Endothelial cell of umbilical vein (primary cell): Measurements from ENCODE around the gene TMEM208. TPM values are rescaled to one million over a fixed set of nuclear protein-coding genes. Genes with fewer than 3 reads are reported as not detected.

Experiments used
- BruUV-seq: library from RNA; stranded (reverse); fragments of 400-500 nt; replicated peaks from 2 replicates; lab custom pipeline; 2021; lab: Mats Ljungman, UMichigan
- CTCF ChIA-PET: fragments of 300-600, 350-600 bp; sonication (Branson Sonifier 250); formaldehyde crosslinking; loops from one replicate; lab custom pipeline; 2021; ENCODE audit warnings: antibody characterized with exemption, inconsistent platforms; lab: Charles Lee
- POLR2A ChIA-PET: fragments of 300-600, 350-600 bp; sonication (Branson Sonifier 250); formaldehyde crosslinking; loops from one replicate; lab custom pipeline; 2021; ENCODE audit warnings: antibody characterized with exemption, inconsistent platforms; lab: Charles Lee
- DNase-seq: peaks from one replicate; pipeline ENCODE4 v3.0.0-alpha.2; 2011; ENCODE audit warnings: low read depth, low spot score
- FAIRE-seq: peaks from 2 replicates; lab custom pipeline; 2011; peaks lifted over from hg19 to GRCh38; lab: Jason Lieb, UNC
- H2AFZ ChIP-seq: 2 replicates; pipeline ENCODE4 v1.6.0; 2012; ENCODE audit warnings: low read depth, low read length, control low read depth, inconsistent platforms
- H3K27ac ChIP-seq: 2 replicates; pipeline ENCODE4 v1.5.1; 2011; ENCODE audit warnings: low read depth, mild to moderate bottlenecking, control low read depth, low read length, moderate library complexity; ENCODE audit not compliant: insufficient read depth
- H3K27me3 ChIP-seq, 2 experiments: 2 replicates each; pipeline versions ENCODE4 v1.6.0 to v1.6.1; 2011; ENCODE audit warnings: low read length in 2 of 2, mixed read lengths in 1 of 2; ENCODE audit not compliant: control insufficient read depth in 2 of 2, insufficient read depth in 2 of 2
- H3K36me3 ChIP-seq, 2 experiments: 2 replicates in 1 of 2; 3 replicates in 1 of 2; pipeline ENCODE4 v1.5.1; 2011; ENCODE audit warnings: low read length in 2 of 2, mild to moderate bottlenecking in 1 of 2, moderate library complexity in 1 of 2; ENCODE audit not compliant: control insufficient read depth in 2 of 2, insufficient read depth in 2 of 2; ENCODE audit errors: extremely low read depth in 1 of 2
- H3K4me1 ChIP-seq: 3 replicates; pipeline ENCODE4 v1.5.1; 2011; ENCODE audit warnings: mild to moderate bottlenecking, low read length; ENCODE audit not compliant: control insufficient read depth, insufficient read depth; ENCODE audit errors: extremely low read depth
- H3K4me2 ChIP-seq: 2 replicates; pipeline ENCODE4 v1.6.1; 2011; ENCODE audit warnings: low read length, control low read depth, mixed read lengths; ENCODE audit not compliant: insufficient read depth
- H3K4me3 ChIP-seq, 3 experiments: fragments of 200-600 bp in 1 of 3; sonication (generic), shearing (Covaris generic) in 1 of 3; replicated peaks in 1 of 3; 2 replicates each; pipeline ENCODE4 v1.5.1; 2011 to 2016; ENCODE audit warnings: control low read depth in 3 of 3, low read length in 3 of 3, mild to moderate bottlenecking in 2 of 3, inconsistent platforms in 1 of 3, low read depth in 1 of 3, moderate library complexity in 1 of 3; ENCODE audit not compliant: insufficient read depth in 1 of 3
- H3K79me2 ChIP-seq: 2 replicates; pipeline ENCODE4 v1.6.0; 2012; ENCODE audit warnings: low read length, inconsistent platforms; ENCODE audit not compliant: control insufficient read depth, insufficient read depth
- H3K9ac ChIP-seq: replicated peaks from 2 replicates; pipeline ENCODE3; 2011; ENCODE audit warnings: low read length, control low read depth; ENCODE audit not compliant: insufficient read depth; ENCODE audit errors: extremely low read depth
- H3K9me1 ChIP-seq: replicated peaks from 3 replicates; pipeline ENCODE4 v1.6.0; 2011; ENCODE audit warnings: mild to moderate bottlenecking, low read length; ENCODE audit not compliant: control insufficient read depth, insufficient read depth; ENCODE audit errors: extremely low read depth
- H3K9me3 ChIP-seq: replicated peaks from 2 replicates; pipeline ENCODE4 v1.5.1; 2012; ENCODE audit warnings: low read length, inconsistent platforms; ENCODE audit not compliant: control insufficient read depth, insufficient read depth
- H4K20me1 ChIP-seq: replicated peaks from 2 replicates; pipeline ENCODE3; 2011; ENCODE audit warnings: mild to moderate bottlenecking, low read length; ENCODE audit not compliant: control insufficient read depth, insufficient read depth; ENCODE audit errors: extremely low read depth
- CTCF ChIP-seq, 2 donors: IDR thresholded peaks; 1 replicate in 1 of 2; 2 replicates in 1 of 2; pipeline ENCODE4 v1.5.1; 2011; ENCODE audit warnings: low read length in 2 of 2, mild to moderate bottlenecking in 2 of 2, moderate library complexity in 2 of 2, control low read depth in 1 of 2, inconsistent platforms in 1 of 2, low read depth in 1 of 2; ENCODE audit not compliant: insufficient read depth in 1 of 2; ENCODE audit errors: extremely low read depth in 1 of 2
- EZH2 ChIP-seq: IDR thresholded peaks from 2 replicates; pipeline ENCODE4 v1.6.1; 2012; ENCODE audit warnings: borderline replicate concordance, low read depth, mild to moderate bottlenecking, moderate library complexity, low read length, inconsistent platforms; ENCODE audit not compliant: severe bottlenecking
- FOS ChIP-seq: IDR thresholded peaks from 2 replicates; pipeline ENCODE4 v1.6.1; 2011; ENCODE audit warnings: mild to moderate bottlenecking, low read length, moderate library complexity, borderline replicate concordance; ENCODE audit not compliant: insufficient read depth
- GATA2 ChIP-seq: IDR thresholded peaks from 2 replicates; pipeline ENCODE4 v1.7.0; 2011; ENCODE audit warnings: low read depth, mild to moderate bottlenecking, moderate library complexity, mixed read lengths, low read length; ENCODE audit not compliant: insufficient read length, insufficient read depth
- JUN ChIP-seq: IDR thresholded peaks from 2 replicates; pipeline ENCODE4 v1.6.1; 2011; ENCODE audit warnings: borderline replicate concordance, low read depth; ENCODE audit not compliant: insufficient read length, insufficient read depth
- MAX ChIP-seq: IDR thresholded peaks from 2 replicates; pipeline ENCODE4 v1.6.1; 2011; ENCODE audit not compliant: insufficient read depth, insufficient read length
- MYC ChIP-seq: IDR thresholded peaks from one replicate; pipeline ENCODE4 v1.6.1; 2011; ENCODE audit warnings: mild to moderate bottlenecking, low read depth, low read length
- POLR2A ChIP-seq: IDR thresholded peaks from 2 replicates; pipeline ENCODE4 v1.6.1; 2012; ENCODE audit warnings: low read depth, mild to moderate bottlenecking, control low read depth, low read length
- POLR2AphosphoS5 ChIP-seq: IDR thresholded peaks from 2 replicates; pipeline ENCODE4 v1.6.1; 2012; ENCODE audit warnings: low read depth, mild to moderate bottlenecking, control low read depth, low read length, moderate library complexity; ENCODE audit not compliant: insufficient read depth
- dilution Hi-C: fragments of 300-500 bp; cut with MboI; formaldehyde crosslinking; loops from one replicate; pipeline ENCODE4 v1.15.0; 2019; ENCODE audit warnings: low sequenced_read_pairs; ENCODE audit not compliant: extremely low pct_ligation_motif_present
- intact Hi-C: fragments of 100-400 bp; cut with micrococcal nuclease; formaldehyde crosslinking; loops from one replicate; pipeline ENCODE4 v1.10.0; 2022
- polyA plus RNA-seq, 4 experiments: library from polyadenylated mRNA; depleted of rRNA in 3 of 4; stranded (reverse) in 3 of 4; unstranded in 1 of 4; fragments of >200 nt; gene quantifications; 2 replicates each; pipeline versions ENCODE4 v1.2.1 to v1.2.3, GENCODE V29; 2011 to 2012; ENCODE audit warnings: missing spikeins in 1 of 4
- total RNA-seq: library from RNA; stranded (reverse); gene quantifications from 2 replicates; pipeline ENCODE4 v1.2.3, GENCODE V29; 2021

The TMEM208 gene
- total and polyA plus RNA-seq, 2 donors (not counting 3 experiments of a cell fraction or from before 2014, with no cell fraction given), result 35.3 to 94.0 TPM

GRCh38 chr16:67233596-67233995 is 6.7 kb downstream of the TMEM208 start:
- Histone ChIP-seq H3K4me2 (no peak overlapping the region), H3K9me3 (no peaks in the 10 kb centered on the region), H3K27me3 (no peaks in the 10 kb centered on the region), H3K79me2 (peaks cover 2% of the 10 kb centered on the region), H3K9me1 (no peaks in the 10 kb centered on the region), H3K27ac (no peak overlapping the region), H3K4me1 (no peaks in the 10 kb centered on the region), H2AFZ (no peak overlapping the region), H3K9ac (no peak overlapping the region), H3K36me3 (peaks cover 21 to 78% of the 10 kb centered on the region in 2 experiments), H4K20me1 (no peaks in the 10 kb centered on the region), H3K4me3 (no peak overlapping the region)
- dilution Hi-C loops (no loop called here), intact Hi-C loops (no loop called here)
- ChIA-PET CTCF (no interaction called here), POLR2A (no interaction called here)
- no TSS peak for BruUV-seq
- TF ChIP-seq MAX, result no peak
- TF ChIP-seq POLR2A, result no peak
- no peak for TF ChIP-seq FOS
- TF ChIP-seq GATA2, result no peak
- TF ChIP-seq CTCF (IDR thresholded peaks at IDR 0.05; ENCODE audit: extremely low read depth in 1 of 2, insufficient read depth in 1 of 2, low read depth in 1 of 2, low read length in 2 of 2), result no peak
- TF ChIP-seq MYC, result no peak
- TF ChIP-seq EZH2, result no peak
- no peak for TF ChIP-seq JUN
- TF ChIP-seq POLR2AphosphoS5, result no peak
- DNase-seq (no peak), FAIRE-seq (no peak)
